ENCODE results near the gene DLGAP1.

The DLGAP1 gene

DNA sequence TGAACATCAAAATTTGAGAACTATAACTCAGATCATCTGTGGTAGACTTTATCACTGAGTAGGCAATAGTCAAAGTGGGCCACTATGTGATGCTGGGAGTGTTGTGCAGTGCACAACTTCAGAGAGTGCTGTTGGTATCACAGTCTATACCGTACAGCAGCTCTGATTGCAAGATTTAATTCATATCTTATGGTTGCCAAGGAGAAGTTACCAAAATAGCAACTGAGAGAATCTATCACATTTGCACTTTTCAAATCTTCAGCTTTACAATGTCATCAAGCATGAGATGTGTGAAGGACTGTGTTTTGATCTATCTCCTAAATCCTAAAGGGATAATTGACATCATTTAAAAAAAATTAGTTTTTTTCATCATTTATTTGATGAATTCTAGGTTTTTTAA, 216.1 kb downstream of the DLGAP1 start:
- no peak for DNase-seq

DNA sequence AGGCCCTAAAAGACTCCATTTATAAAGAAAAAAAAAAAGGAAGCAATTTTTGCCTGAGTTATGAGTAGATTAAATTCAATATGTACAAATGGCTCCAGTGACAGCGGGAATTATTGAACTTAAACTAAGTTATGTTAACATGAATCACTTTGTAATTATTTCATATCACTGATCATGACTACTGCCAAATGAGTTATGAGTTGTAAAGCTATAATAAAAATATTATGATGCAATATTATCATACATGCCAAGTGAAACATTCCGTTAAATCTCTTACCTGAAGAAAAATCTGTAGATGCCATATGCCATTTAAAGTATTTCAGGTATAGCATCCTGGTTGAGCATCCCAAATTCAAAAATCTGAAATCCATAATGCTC, 217.5 kb downstream of the DLGAP1 start:
- no peak for DNase-seq

DNA sequence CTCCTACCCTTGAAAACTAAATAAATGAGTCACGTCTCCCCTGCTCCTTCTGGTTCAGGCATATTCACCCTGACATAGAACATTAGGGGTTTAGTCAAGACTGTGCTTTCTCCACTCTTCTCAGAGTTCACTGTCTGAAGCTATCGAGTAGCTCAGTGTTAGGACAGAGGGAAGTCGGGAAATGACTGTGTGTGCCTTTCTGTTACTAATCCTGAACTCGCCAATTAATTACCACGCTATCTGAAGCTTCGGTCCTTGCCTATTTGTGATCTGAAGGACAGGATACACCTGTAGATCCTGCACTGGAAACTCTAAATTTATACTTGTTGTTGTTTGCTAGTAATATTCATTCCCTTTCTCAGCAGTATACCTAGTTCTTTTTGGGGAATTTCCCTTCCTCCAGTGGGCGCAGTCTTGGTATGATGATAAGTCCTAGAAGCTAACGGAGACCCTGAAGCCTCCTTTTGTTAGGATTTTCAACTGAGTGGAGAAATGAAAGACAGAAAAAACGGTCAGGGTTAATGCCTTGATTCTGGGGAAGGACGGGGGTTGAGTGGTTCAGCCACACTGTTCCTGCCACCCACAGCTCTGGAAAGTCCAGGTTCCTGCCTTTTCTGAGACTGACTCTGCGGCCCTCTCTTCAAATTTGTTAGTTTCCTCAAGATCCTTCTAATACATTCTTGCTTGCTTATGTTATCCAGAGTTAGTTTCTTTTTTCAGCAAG, 218.0 kb downstream of the DLGAP1 start:
- no peak for DNase-seq

DNA sequence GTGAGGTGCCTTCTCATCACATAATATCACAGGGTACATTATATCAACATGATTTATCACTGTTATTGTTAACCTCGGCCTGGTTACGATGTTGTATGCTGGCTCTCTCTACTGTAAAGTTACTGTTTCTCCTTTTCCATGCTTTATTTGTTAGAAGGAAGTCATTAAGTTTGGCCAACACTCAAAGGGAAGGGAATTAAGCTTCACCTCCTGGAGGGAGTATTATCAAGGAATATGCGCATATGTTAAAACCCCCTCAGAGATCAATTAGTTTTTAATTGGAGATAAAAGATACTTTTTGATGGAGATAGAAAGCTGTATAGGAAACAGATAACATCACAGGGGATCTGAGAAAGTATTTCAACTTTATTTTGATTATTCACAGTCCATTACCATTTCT, 221.6 kb downstream of the DLGAP1 start:
- no peak for DNase-seq

DNA sequence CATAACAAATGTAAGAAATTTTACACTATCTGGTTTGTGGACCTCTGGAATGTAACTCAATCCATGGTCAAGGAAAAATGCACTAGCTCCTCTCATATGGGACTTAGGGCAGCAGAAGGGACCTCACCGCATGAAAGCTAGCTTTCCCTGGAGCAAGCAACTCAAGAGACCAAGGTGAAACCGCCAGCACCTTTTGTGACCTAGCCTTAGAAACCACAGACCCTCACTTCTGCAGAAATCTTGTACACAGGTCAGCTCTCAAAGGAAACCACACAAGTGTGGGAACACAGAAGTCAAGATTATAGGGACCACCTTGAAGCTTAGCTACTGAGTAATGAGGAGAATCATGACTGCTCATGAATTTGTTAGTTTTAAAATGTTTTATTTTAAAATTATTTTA, 222.5 kb downstream of the DLGAP1 start:
- no peak for DNase-seq

DNA sequence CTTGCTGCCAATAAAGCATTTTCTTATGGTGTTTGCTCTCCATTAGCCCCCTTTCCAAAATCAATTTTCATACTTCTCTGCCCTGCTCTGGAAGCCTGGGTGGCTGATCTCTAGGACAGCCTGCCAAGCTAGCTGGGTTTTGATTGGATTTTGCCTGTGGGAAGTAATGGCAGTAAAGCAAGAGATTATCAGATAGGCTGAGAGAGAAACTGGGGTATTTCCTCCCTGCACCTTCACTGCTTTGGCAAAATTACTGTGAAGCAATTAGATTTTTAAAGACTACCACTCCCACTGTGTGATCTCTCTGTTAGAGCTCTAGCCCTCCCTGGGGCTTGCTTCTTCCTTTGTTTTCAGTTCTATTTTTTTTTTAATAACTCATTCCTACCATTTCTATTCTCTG, 223.8 kb downstream of the DLGAP1 start:
- no peak for DNase-seq

DNA sequence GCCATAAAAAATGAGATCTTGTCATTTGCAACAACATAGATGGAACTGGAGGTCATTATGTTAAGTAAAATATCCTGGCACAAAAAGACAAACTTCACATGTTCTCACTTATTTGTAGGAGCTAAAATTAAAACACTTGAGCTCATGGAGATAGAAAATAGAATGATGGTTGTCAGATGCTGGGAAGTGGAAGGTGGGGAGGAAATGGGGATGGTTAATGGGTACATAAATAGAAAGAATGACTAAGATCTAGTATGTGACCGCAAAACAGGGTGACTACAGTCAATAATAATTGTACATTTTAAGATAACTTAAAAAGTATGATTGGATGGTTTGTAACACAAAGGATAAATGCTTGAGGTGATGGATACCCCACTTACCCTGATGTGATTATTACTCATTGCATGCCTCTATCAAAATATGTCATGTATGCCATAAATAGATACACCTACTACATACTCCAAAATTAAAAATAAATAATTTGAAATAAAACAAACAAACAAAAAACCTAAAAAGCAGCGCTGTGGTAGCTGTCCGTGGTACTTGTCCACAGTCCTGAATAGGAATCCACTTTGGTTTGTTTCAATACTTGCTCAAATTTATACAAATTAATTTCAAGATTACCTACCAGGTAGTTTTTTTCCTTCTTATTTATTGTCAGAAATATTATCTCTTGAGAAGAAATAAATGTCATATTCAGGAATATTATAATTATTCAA, 224.5 kb downstream of the DLGAP1 start:
- DNase-seq = no peak

DNA sequence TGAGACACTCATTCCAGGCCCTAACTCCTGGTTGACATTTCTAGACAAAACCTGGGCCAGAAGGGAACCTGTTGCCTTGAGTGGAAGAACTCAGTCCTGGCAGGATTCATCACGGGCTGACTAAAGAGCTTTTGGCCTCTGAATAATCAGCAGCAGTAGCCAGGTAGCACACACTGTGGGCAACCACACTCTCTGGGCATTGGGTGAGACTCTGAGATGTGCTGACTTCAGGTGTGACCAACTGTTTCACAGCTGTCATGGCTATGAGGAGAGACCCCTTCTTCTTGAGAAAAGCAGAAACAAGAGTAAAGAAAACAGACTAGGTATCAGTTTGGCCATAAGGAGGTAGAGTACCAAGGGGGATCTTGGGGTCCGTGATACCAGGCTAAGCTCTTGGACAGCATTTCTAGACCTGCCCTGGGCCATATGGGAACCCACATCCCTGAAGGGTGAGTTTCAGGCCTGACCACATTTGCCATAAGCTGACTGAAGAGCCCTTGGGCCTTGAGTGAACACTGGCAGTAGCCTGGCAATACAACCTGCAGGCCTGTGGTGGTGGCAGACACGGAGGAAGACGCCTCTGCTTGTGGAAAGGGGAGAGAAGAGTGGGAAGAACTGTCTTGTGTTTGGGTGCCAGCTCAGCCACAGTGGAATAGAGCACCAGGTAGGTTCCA, 230.9 kb downstream of the DLGAP1 start:
- no peak for DNase-seq

DNA sequence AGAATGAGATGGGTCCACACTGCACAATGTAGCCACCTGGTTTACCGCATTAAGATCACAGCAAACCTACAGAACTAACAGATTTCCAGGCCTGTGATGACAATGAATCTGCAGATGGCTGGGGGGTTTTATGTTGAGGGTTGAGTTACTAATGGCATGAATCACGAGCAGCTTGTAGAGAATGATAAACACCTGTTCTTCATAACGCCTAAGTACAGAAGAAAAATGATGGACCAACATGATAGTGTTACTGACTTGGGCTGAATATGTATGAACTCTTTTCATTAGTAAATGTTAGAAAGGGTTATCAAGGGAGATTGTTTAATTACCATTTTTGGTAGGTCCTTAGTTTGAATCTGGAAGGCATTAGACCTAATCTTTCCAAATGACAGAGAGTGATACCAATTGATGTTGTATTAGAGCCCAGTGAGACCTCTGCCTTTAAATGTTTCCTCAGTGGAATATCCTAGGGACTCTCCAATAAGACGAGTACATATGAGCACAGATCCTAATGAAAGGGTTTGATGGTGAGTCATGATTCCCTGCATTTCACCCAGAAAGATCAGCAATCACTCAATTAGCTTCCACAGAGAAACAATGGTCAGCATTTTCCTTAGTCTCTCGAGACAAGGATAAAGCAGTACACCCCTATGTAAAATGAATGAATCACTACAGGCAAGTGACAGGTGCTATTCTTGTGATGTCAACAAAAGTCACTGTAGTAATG, 243.8 kb downstream of the DLGAP1 start:
- no peak for DNase-seq

DNA sequence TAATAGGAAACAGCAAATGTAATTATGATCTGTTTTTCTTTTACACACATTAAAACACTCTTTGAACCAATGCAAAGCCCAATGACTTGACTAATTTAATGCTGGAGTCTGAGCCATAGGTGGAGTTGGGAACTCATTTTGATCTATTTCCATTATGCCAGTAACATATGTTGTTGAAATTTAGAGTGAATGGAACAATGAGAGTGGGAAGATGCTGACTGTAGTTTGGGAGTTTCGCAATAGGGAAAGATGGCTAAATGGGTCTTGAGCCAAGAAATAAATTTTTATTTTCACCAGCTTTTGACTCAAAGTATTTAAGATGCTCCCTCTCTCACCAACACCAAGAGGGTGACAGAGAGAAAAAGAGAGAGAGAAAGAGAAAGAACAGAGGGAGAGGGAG, 246.7 kb downstream of the DLGAP1 start:
- DNase-seq = no peak

DNA sequence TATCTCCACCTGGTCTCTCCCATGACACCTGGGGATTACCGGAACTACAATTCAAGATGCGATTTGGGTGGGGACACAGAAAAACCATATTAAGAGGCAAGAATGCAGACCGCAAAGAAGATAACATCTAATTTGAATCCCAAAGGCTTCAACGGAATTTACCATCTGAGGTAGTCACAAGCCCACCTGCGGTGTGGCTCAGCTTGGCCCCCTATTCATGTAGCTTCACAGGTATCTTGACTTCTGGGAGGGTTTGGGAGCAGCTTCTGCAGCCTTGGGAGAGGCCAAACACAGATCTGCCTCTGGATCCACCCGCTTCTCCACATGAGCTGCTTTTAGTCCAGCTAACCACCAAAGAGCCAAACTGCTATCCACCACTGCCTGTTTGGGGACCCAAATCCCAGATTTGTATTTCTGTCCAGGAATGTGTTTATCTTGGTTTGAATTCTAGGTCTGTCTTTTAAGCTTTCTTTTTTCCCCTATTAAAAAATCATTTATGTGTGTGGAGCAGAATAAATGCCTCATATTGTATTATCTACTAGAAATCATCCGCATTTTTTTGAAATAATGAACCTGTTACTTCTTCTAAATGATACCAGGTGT, 247.6 kb downstream of the DLGAP1 start:
- no peak for DNase-seq

DNA sequence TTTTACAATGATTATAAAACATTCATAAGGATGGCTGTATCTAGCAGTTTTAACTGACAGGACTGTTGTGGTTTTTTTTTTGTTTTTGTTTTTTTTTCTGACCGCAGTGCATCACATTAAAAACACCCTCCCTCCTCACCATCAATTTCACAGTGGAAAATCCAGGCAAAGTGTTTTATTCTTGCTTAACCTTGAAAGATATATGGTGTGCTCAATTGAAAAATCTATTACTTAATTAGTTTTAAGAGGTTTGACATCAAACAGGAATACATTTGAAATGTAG, 250.7 kb downstream of the DLGAP1 start:
- DNase-seq = peak; percentile 16

DNA sequence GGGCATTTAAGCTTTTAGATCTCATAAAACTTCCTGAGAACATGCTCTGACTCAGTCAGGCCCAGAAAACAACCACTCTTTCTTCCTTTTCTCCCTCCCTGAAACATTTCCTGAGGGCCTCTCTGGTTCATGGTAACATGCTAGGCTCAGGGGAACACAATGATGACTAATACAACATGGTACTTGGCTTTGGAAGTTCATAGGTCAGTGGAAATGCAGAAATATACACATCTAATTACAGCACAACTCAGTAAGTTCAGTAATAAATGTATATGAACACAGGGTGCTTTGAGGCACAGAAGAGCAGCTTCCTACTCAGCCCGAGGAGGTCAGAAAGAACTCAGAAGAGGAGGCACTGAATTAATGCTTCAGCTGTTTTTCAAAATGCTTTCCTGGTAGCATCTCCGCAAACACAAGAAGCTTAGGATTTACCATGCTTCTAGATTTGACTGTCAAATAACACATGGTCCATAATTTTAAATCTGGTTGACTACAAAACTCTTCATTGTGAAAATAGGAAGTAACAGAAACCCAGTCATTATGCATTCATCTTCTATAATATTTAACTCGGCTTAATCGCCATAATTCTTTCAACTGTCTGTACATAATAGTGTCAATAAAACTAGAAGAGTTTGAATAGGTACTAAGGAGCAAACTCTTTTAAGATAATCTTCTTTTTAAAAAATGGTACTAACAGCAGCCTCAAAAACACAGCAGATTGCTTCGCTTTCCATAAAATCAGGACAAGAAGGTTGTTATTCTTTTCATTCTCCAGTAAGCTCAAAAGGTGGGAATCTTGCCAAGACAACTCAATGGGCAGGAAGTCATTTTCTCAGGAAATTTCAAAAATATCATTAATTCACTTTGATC, 251.3 kb downstream of the DLGAP1 start:
- DNase-seq = no peak

DNA sequence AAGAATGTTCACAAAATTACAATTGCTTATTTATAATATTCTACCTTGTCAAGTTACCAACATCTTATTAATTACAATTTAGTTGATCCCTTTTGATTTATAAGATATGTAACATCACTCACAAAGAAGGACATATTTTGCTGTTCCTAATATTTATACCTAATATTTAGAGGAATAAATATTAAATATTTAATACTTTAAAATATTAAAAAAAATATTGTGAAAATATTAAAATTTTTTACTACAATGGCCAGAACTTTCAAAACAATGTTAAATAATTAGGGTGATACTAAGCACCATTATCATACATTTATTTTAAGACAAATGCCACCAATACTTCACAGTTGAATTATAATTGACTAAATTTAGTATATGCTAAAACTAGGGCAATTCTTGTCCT, 254.7 kb downstream of the DLGAP1 start:
- DNase-seq = no peak

DNA sequence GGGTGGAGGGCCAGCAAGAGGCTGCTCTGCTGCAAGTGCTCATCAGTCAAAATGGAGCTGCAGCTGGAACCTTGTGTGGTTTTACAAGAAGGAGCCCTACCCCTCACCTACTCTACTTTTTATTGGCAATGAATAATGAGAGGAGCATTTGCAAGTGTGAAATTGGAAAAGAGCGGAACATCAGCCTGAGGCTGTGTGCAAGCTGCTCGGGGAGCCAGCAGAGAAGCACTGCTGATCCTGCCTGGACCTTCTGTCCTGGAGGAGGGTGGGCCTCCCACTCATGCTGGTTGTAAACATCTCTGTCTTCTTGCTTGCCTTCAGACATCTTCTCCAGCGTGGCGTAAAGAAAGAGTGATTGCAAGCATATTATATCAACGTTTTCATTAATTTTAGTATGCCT, 256.2 kb downstream of the DLGAP1 start:
- DNase-seq = no peak

DNA sequence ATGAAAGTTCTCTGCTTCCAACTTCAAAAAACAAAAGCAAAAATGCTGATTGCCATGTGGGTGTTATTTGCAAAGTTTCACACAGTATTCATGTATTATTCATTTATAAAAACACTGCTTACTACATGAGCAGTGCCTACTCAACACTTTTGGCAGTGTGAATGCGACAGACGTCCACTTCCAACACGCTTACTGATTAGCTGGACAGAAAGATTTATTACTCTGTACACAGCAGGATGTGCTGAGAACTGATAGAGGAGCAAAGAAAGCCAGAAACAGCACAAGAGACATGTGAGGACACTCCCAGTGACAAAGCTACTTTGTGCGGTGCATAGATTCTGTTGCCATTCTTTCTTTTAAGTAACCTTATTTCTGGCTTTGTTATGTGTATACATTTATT, 258.8 kb downstream of the DLGAP1 start:
- no peak for DNase-seq

DNA sequence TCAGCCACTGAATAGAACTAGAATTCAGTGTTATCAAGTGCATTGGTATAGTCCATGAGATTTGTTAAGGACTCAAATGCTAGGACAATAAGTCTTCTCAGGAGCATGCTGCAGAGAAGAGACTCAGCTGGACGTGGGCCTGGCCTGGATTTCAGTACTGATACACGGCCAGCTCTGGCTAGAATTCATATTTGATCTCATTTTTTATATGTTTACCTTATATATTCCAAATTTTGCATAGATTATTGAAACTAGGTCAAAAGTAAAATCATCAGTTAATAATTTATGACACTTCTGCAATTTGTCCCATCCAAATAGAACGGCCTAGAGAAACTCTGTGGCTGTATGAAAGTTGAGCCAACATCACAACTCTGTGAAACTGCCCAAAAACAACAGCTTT, 262.0 kb downstream of the DLGAP1 start:
- no peak for DNase-seq

DNA sequence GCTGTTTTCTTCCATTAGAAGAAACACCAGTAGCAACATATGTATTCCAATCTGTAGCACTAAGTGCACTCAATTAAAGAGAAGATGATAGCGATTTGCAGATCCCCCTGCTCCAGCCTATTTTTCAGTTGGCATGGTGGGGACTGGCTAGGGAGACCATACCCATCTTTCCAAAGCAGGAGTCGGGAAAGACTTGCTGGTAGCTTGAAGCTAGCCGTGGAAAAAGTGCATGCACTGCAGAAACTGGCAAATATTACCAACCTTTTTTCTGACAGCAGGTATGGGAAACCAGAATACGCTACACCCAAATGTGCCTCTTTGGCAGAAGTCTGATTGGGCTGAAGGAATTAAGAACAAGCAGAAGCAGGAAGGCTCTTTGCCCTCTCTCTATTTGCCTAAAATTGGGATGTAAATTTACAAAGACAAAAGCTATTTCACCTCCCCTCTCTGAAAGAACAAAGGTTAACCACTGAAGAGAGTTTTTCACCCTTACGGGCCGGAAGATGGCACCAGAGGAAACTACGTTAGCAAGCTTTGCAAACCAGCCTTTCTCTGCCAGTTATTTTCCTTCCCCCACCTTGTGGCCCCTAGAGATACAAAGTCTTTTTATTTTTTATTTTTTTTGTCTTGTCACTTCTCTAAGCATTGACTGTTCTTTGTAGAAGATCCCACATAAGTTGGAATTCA, 273.1 kb downstream of the DLGAP1 start:
- no peak for DNase-seq

DNA sequence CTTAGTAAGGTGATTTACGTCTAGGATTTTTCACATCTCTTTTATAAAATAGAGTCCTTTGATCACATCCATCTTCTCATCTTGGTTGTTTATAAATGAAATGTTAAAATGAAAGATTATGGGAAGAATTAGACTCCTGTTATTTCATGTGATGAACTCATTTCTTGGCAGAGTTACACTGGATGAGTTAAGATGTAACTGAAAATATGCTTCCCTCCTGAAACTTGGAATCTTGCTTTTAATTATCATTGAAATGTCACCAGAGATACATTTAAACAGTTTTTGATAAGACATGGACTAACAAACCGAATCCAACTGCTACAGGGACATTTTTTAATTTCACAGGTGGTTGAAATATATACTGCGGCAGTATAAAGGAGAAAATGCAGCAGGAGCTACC, 274.0 kb downstream of the DLGAP1 start:
- no peak for DNase-seq

DNA sequence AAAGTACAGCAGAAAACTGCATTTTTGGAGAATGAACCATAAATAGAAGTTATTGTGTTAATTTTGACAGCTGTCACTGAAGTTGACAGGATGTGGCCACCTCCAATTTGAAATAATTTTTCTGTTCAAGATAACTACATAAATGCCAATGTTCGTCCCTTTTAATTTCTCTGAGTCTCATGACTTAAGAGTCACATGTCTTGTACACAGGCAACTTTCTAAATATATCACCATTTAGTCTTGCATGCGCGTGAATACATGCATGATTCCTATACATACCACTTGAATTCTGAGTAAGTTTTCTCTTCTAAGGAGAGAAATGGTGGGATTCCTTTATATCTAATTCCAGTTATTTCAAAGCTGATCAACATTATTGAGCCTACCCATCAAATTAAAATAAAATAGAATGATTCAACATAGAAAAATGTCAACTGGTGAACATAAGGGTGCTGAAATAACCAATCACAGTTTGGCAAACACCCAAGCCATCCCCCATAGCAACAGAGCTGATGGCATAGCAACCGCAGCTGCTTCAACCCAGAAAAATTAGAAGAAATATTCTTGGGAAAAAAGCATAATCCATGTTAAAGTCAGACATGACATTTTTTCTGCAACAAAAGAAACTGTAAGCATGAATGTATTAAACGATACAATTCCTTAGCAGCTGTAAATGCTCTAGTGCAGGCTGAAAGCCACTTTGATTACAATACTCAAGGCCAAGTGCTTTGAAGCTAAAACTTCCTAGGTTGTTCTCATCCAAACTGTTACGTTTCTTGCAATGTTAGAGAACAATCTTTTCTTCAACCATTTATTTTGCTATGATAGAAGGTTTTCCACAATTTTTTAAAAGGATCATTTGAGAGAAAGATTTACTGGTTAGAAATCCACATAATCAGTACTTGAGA, 282.7 kb downstream of the DLGAP1 start:
- DNase-seq = no peak

Measured in right kidney (tissue), 1 donor.